Aorta (tissue), 5 donors: ENCODE data around the gene TRIM3. TPM values are rescaled to one million over a fixed set of nuclear protein-coding genes. Genes with fewer than 3 reads are reported as not detected.

Experiments
- ATAC-seq: fragments of 200-7000 bp; cut with Tn5 transposase; one replicate; pipeline ENCODE4 v1.9.1; 2022; ENCODE audit warnings: moderate library complexity; ENCODE audit not compliant: low FRiP score
- DNase-seq, 2 donors: peaks; one replicate each; pipeline ENCODE4 v3.0.0-alpha.2; 2020
- H3K27ac ChIP-seq, 2 donors: one replicate each; pipeline ENCODE4 v1.5.1; 2013; ENCODE audit warnings: low read length in 2 of 2, mild to moderate bottlenecking in 2 of 2, moderate library complexity in 2 of 2, control low read depth in 1 of 2, inconsistent platforms in 1 of 2, low read depth in 1 of 2
- H3K27me3 ChIP-seq, 2 donors: one replicate each; pipeline ENCODE4 v1.6.1; 2013; ENCODE audit warnings: control low read depth in 1 of 2, low read length in 1 of 2, mild to moderate bottlenecking in 1 of 2, moderate library complexity in 1 of 2; ENCODE audit not compliant: insufficient read depth in 2 of 2, control insufficient read depth in 1 of 2
- H3K36me3 ChIP-seq, 2 donors: one replicate each; pipeline ENCODE4 v1.6.1; 2013; ENCODE audit warnings: control low read depth in 1 of 2, low read length in 1 of 2, mild to moderate bottlenecking in 1 of 2; ENCODE audit not compliant: insufficient read depth in 2 of 2, control insufficient read depth in 1 of 2
- H3K4me1 ChIP-seq, 2 donors: one replicate each; pipeline ENCODE4 v1.6.1; 2013; ENCODE audit warnings: low read length in 2 of 2, control low read depth in 1 of 2, mild to moderate bottlenecking in 1 of 2, moderate library complexity in 1 of 2; ENCODE audit not compliant: insufficient read depth in 2 of 2, control insufficient read depth in 1 of 2
- H3K4me3 ChIP-seq, 2 donors: one replicate each; pipeline ENCODE4 v1.5.1; 2013; ENCODE audit warnings: low read length in 2 of 2, control low read depth in 1 of 2, mild to moderate bottlenecking in 1 of 2
- H3K9me3 ChIP-seq: one replicate; pipeline ENCODE4 v1.6.1; 2013; ENCODE audit warnings: mild to moderate bottlenecking, low read length; ENCODE audit not compliant: control insufficient read depth
- WGBS, 2 donors: extraction: QIAGEN DNeasy Blood & Tissue Kit; methylation state at CpG; one replicate each; pipeline ENCODE4 v1.1.7; 2013; 5-methylcytosine and 5-hydroxymethylcytosine counted together
- intact Hi-C, 2 donors: fragments of 100-400 bp; cut with DNase I; formaldehyde crosslinking; loops; one replicate each; pipeline versions ENCODE4 v1.14.2 to v1.15.0; 2022
- polyA plus RNA-seq, 2 donors: library from polyadenylated mRNA; stranded (reverse); fragments of 200-250 nt; gene quantifications; one replicate each; pipeline ENCODE4 v1.2.3, GENCODE V29; 2013
- total RNA-seq, 2 donors: library from RNA; stranded (reverse); fragmentation: NEBNext Ultra II Directional; extraction: Animal tissue kit (Norgen Biotek cat#: 25700); gene quantifications; one replicate each; pipeline ENCODE4 v1.2.1, GENCODE V29; 2021
- donor health status: healthy with polysubstance abuse.
- donor health status: Bipolar disorder and iron deficiency.
- donor health status: DM: no; HTN: no; CAD: no.
- donor health status: DM: no; HTN: no; CAD: no.
- donor health status: DM: yes; HTN: yes; CAD: no.

Gene TRIM3
- total and polyA plus RNA-seq, 4 donors: 23.5 to 44.9 (median 32.1) TPM

GRCh38 chr11:6405052-6405667, 68.6 kb downstream of the TRIM3 start:
- no peaks in the 10 kb centered on the region for H3K9me3 ChIP-seq
- peak; percentile 5 for ATAC-seq
- no peaks in the 10 kb centered on the region for H3K4me1 ChIP-seq
- no peak for DNase-seq
- no peaks in the 10 kb centered on the region for H3K27me3 ChIP-seq
- H3K36me3 ChIP-seq: peaks cover 0 to 4% of the 10 kb centered on the region in 2 donors
- no peak overlapping the region for H3K27ac ChIP-seq
- WGBS, 2 donors: 50 to 59% methylated on average over 13 of the region's 13 CpGs
- H3K4me3 ChIP-seq: no peak overlapping the region
- intact Hi-C loops: no loop called here

GRCh38 chr11:6404342-6405051, 69.2 kb downstream of the TRIM3 start:
- Histone ChIP-seq H3K27ac (no peak overlapping the region), H3K9me3 (no peaks in the 10 kb centered on the region), H3K27me3 (no peaks in the 10 kb centered on the region), H3K36me3 (peaks cover 0 to 4% of the 10 kb centered on the region in 2 donors), H3K4me1 (no peaks in the 10 kb centered on the region), H3K4me3 (no peak overlapping the region)
- intact Hi-C loops: no loop called here
- DNase-seq (no peak), ATAC-seq (no peak)
- WGBS, 2 donors: 65 to 70% methylated on average over 16 of the region's 16 CpGs

GRCh38 chr11:6403539-6403938, 70.2 kb downstream of the TRIM3 start:
- H3K27ac ChIP-seq: no peak overlapping the region
- no peak overlapping the region for H3K4me3 ChIP-seq
- WGBS, 2 donors: 92% methylated on average over 8 of the region's 8 CpGs
- H3K4me1 ChIP-seq: no peaks in the 10 kb centered on the region
- no peaks in the 10 kb centered on the region for H3K9me3 ChIP-seq
- intact Hi-C loops: no loop called here
- H3K27me3 ChIP-seq: no peaks in the 10 kb centered on the region
- H3K36me3 ChIP-seq: peaks cover 0 to 4% of the 10 kb centered on the region in 2 donors
- ATAC-seq: no peak
- DNase-seq: peak in 1 of 2 donors; percentile 72

GRCh38 chr11:6402561-6402981, 71.2 kb downstream of the TRIM3 start:
- intact Hi-C loops: no loop called here
- ATAC-seq (no peak), DNase-seq (no peak)
- no peaks in the 10 kb centered on the region for H3K4me1 ChIP-seq
- 86 to 94% methylated on average over 7 of the region's 7 CpGs for WGBS, 2 donors
- H3K27me3 ChIP-seq: no peaks in the 10 kb centered on the region
- no peak overlapping the region for H3K4me3 ChIP-seq
- peaks cover 0 to 4% of the 10 kb centered on the region in 2 donors for H3K36me3 ChIP-seq
- H3K27ac ChIP-seq: no peak overlapping the region
- H3K9me3 ChIP-seq: no peaks in the 10 kb centered on the region

- no peak for ATAC-seq
- intact Hi-C loops: no loop called here
- 86 to 87% methylated on average over 12 of the region's 12 CpGs for WGBS, 2 donors
- H3K36me3 ChIP-seq: peaks cover 0 to 4% of the 10 kb centered on the region in 2 donors
- H3K4me3 ChIP-seq: no peak overlapping the region
- no peaks in the 10 kb centered on the region for H3K4me1 ChIP-seq
- no peak overlapping the region for H3K27ac ChIP-seq
- no peaks in the 10 kb centered on the region for H3K9me3 ChIP-seq
- no peak for DNase-seq
- H3K27me3 ChIP-seq: no peaks in the 10 kb centered on the region
These were observed 71.7 kb downstream of the TRIM3 start for GRCh38 chr11:6402061-6402470.

- WGBS, 2 donors: 88 to 89% methylated on average over 7 of the region's 7 CpGs
- H3K4me3 ChIP-seq: no peak overlapping the region
- intact Hi-C loops: no loop called here
- H3K27ac ChIP-seq: no peak overlapping the region
- H3K4me1 ChIP-seq: no peaks in the 10 kb centered on the region
- no peaks in the 10 kb centered on the region for H3K27me3 ChIP-seq
- H3K9me3 ChIP-seq: no peaks in the 10 kb centered on the region
- peaks cover 0 to 4% of the 10 kb centered on the region in 2 donors for H3K36me3 ChIP-seq
- ATAC-seq (no peak), DNase-seq (no peak)
These were observed 72.3 kb downstream of the TRIM3 start for GRCh38 chr11:6401464-6401863.

GRCh38 chr11:6400431-6401345, 73.1 kb downstream of the TRIM3 start:
- no peak for ATAC-seq
- intact Hi-C loops: no loop called here
- 94 to 97% methylated on average over 15 of the region's 15 CpGs for WGBS, 2 donors
- Histone ChIP-seq H3K9me3 (no peaks in the 10 kb centered on the region), H3K4me3 (no peak overlapping the region), H3K27me3 (no peaks in the 10 kb centered on the region), H3K36me3 (peaks cover 0 to 4% of the 10 kb centered on the region in 2 donors), H3K27ac (no peak overlapping the region), H3K4me1 (no peaks in the 10 kb centered on the region)
- peak in 1 of 2 donors; percentile 67 for DNase-seq
